ENCODE results near the gene CCDC183.

Gene CCDC183

DNA sequence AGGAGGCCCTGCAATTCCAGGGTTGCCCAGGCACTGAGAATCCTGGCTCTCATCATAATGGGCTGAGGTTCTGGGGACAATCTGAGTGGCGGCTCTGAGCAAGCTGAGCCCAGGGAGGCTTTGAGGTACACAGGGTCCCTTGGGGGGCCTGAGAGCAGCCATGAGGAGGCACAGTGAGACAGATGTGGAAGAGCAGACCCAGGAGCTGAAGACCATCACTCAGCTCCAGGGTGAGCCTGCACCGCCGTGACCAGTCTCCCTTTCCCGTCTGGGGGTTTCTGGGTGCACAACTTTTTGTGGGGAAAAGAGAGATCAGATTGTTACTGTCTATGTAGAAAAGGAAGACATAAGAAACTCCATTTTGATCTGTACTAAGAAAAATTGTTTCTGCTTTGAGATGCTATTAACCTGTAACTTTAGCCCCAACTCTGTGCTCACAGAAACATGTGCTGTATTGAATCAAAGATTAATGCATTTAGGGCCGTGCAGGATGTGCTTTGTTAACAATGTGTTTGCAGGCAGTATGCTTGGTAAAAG, at the start of gene CCDC183:
Gene CCDC183, plus strand, starts transcription at position 101 of the 537 bp plus-strand sequence. Its CDS starts 60 bp downstream, at position 161.
- H3K27ac Mint-ChIP-seq, result peak within 1 kb of the TSS; percentile 98 to 100 (median 100)
- H3K27me3 Mint-ChIP-seq (ENCODE audit: low read depth), result peaks cover 14% of the 10 kb centered on the region
- peaks cover 33% of the 10 kb centered on the region for H3K4me1 Mint-ChIP-seq
- peaks cover 5% of the 10 kb centered on the region for H3K36me3 Mint-ChIP-seq (ENCODE audit: low read depth)
- TF ChIP-seq, protein P1, sequence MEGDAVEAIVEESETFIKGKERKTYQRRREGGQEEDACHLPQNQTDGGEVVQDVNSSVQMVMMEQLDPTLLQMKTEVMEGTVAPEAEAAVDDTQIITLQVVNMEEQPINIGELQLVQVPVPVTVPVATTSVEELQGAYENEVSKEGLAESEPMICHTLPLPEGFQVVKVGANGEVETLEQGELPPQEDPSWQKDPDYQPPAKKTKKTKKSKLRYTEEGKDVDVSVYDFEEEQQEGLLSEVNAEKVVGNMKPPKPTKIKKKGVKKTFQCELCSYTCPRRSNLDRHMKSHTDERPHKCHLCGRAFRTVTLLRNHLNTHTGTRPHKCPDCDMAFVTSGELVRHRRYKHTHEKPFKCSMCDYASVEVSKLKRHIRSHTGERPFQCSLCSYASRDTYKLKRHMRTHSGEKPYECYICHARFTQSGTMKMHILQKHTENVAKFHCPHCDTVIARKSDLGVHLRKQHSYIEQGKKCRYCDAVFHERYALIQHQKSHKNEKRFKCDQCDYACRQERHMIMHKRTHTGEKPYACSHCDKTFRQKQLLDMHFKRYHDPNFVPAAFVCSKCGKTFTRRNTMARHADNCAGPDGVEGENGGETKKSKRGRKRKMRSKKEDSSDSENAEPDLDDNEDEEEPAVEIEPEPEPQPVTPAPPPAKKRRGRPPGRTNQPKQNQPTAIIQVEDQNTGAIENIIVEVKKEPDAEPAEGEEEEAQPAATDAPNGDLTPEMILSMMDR (IDR thresholded peaks at IDR 0.05; ENCODE audit: unreplicated experiment in 3 of 3), result no peak
- H3K4me3 Mint-ChIP-seq, result peak within 1 kb of the TSS; percentile 63 to 80 (median 75)
- H3K9me3 Mint-ChIP-seq, result no peaks in the 10 kb centered on the region

- H3K4me3 Mint-ChIP-seq, result no peak overlapping the region
- peaks cover under 1% of the 10 kb centered on the region for H3K9me3 Mint-ChIP-seq
- TF ChIP-seq, protein P1 (IDR thresholded peaks at IDR 0.05; ENCODE audit: unreplicated experiment in 3 of 3), result no peak
- no peaks in the 10 kb centered on the region for H3K36me3 Mint-ChIP-seq (ENCODE audit: low read depth)
- no peak overlapping the region for H3K27ac Mint-ChIP-seq
- no peaks in the 10 kb centered on the region for H3K27me3 Mint-ChIP-seq (ENCODE audit: low read depth)
- no peaks in the 10 kb centered on the region for H3K4me1 Mint-ChIP-seq
Observed at GRCh38 chr9:136746621-136747020, 49.5 kb upstream of the CCDC183 start.

- no peak overlapping the region for H3K27ac Mint-ChIP-seq
- no peaks in the 10 kb centered on the region for H3K36me3 Mint-ChIP-seq (ENCODE audit: low read depth)
- H3K27me3 Mint-ChIP-seq (ENCODE audit: low read depth), result no peaks in the 10 kb centered on the region
- TF ChIP-seq, protein P1 (IDR thresholded peaks at IDR 0.05; ENCODE audit: unreplicated experiment in 3 of 3), result no peak
- no peaks in the 10 kb centered on the region for H3K4me1 Mint-ChIP-seq
- no peak overlapping the region for H3K4me3 Mint-ChIP-seq
- peaks cover 8% of the 10 kb centered on the region for H3K9me3 Mint-ChIP-seq
Observed at GRCh38 chr9:136747161-136748060, 48.7 kb upstream of the CCDC183 start.

DNA sequence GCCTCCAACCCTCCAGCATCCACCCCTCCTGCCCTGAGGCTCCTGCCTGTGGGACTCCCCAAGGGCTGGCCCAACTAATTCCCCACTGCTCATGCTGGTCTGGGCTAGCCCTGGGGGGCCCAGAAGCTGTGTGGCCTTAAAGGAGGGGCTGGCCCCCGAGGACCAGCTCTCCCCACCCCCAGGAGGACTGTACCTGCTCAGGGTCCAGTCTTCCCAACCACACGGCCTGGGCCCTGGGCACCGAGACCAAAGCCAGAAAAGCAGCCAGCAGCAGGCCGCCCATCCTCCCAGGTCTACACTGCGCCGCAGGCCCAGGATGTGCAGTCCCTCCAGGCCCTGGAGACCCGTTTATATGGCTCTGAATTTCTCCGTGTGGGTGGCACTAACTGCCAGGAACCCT, 47.9 kb upstream of the CCDC183 start, which contains the start of gene LCN6:
Gene LCN6, minus strand, starts transcription at position 325 of the 400 bp plus-strand sequence. Its CDS starts 42 bp downstream, at position 283.
- no peaks in the 10 kb centered on the region for H3K4me1 Mint-ChIP-seq
- H3K4me3 Mint-ChIP-seq, result no peak within 1 kb of the TSS
- no peak within 1 kb of the TSS for H3K27ac Mint-ChIP-seq
- H3K9me3 Mint-ChIP-seq, result peaks cover 14% of the 10 kb centered on the region
- TF ChIP-seq, protein P1 (IDR thresholded peaks at IDR 0.05; ENCODE audit: unreplicated experiment in 3 of 3), result no peak
- no peaks in the 10 kb centered on the region for H3K27me3 Mint-ChIP-seq (ENCODE audit: low read depth)
- H3K36me3 Mint-ChIP-seq (ENCODE audit: low read depth), result no peaks in the 10 kb centered on the region

DNA sequence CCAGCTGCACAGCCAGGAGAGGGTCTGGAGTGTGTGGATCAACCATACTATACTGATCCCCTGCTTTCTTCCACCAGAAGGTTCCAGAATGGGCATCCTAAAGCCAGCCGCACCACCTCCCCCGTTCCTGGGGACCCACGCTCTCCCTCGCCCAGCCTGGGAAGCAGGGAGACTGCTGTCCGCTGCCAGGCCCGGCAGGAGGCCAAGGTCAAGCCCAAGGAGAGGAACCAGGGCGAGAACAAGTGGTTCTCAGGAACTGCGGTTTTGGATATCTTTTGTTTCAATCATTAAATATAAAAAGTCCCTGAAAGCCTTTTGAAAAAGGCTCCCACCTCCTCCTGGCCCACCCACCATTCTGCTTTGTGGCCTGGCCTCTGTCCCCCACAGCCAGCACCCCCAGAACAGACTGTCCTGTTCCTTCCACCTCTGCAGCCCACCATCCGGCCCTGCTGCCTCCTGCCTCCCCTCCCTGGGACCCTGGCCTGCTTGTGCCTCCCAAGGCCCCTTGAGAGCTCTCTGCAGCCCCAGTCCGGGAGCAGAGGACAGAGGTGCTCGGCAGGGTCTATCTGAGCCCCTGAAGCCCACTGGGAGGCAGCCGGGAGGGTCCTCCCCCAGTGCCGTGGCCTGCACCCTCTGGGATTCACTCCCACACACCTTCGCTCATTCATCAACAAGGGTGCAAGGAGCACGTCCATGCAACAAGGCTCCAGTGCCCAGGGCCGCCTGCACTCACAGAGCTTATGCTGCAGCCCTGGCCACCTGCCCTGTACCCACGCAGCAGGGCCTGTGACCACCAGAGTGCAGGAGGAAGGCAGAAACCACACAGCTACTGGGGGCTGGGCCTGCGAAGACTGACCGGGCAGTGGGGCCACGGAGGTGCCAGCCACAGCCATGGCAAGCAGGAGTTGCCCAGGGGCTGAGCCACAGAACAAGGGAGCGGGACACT, 47.2 kb upstream of the CCDC183 start:
- H3K36me3 Mint-ChIP-seq (ENCODE audit: low read depth), result no peaks in the 10 kb centered on the region
- H3K27ac Mint-ChIP-seq, result no peak overlapping the region
- H3K4me3 Mint-ChIP-seq, result no peak overlapping the region
- no peaks in the 10 kb centered on the region for H3K4me1 Mint-ChIP-seq
- H3K27me3 Mint-ChIP-seq (ENCODE audit: low read depth), result no peaks in the 10 kb centered on the region
- TF ChIP-seq, protein P1 (IDR thresholded peaks at IDR 0.05; ENCODE audit: unreplicated experiment in 3 of 3), result no peak
- peaks cover 14% of the 10 kb centered on the region for H3K9me3 Mint-ChIP-seq

All from nephron (organoid).